Gastrocnemius medialis (tissue), 4 donors: ENCODE data around the gene OLFML2B. TPM values are rescaled to one million over a fixed set of nuclear protein-coding genes. Genes with fewer than 3 reads are reported as not detected.

Source experiments
- ATAC-seq, 2 donors: fragments of 150-250 bp; one replicate each; pipeline ENCODE4 v1.9.1; 2016
- DNase-seq, 2 donors: peaks; one replicate each; pipeline ENCODE4 v3.0.0-alpha.2; 2019
- H3K27ac ChIP-seq, 4 donors: fragments of 200-600 bp; sonication (generic); 1 replicate in 1 of 4; 2 replicates in 3 of 4; pipeline ENCODE4 v1.5.1; 2016 to 2018; ENCODE audit warnings: mild to moderate bottlenecking in 2 of 4, moderate library complexity in 1 of 4
- H3K27me3 ChIP-seq, 3 donors: fragments of 200-600 bp; sonication (generic) in 2 of 3; 1 replicate in 1 of 3; 2 replicates in 2 of 3; pipeline versions ENCODE4 v1.5.1 to v1.6.0; 2016 to 2019; ENCODE audit warnings: mild to moderate bottlenecking in 1 of 3, moderate library complexity in 1 of 3
- H3K36me3 ChIP-seq, 2 donors: fragments of 200-600 bp; sonication (generic) in 1 of 2; one replicate each; pipeline ENCODE4 v1.5.1; 2017 to 2018
- H3K4me1 ChIP-seq, 2 donors: fragments of 200-600 bp; sonication (generic) in 1 of 2; one replicate each; pipeline ENCODE4 v1.5.1; 2016 to 2017; ENCODE audit warnings: mild to moderate bottlenecking in 2 of 2
- H3K4me3 ChIP-seq, 4 donors: fragments of 200-600 bp; sonication (generic) in 3 of 4; 1 replicate in 1 of 4; 2 replicates in 3 of 4; pipeline ENCODE4 v1.5.1; 2016 to 2019; ENCODE audit warnings: mild to moderate bottlenecking in 2 of 4
- H3K9me3 ChIP-seq, 3 donors: fragments of 200-600 bp; sonication (generic) in 2 of 3; 1 replicate in 1 of 3; 2 replicates in 2 of 3; pipeline ENCODE4 v1.5.1; 2016 to 2019
- POLR2A ChIP-seq, 2 donors: fragments of 450-650 bp; IDR thresholded peaks; one replicate each; pipeline ENCODE4 v1.6.1; 2017; ENCODE audit warnings: antibody characterized with exemption in 2 of 2, mild to moderate bottlenecking in 2 of 2, moderate library complexity in 2 of 2
- in situ Hi-C, 4 donors: fragments of 200-750 bp; cut with MboI; loops; one replicate each; pipeline versions ENCODE4 v1.15.0 to v1.8.0; 2017; ENCODE audit warnings: low sequenced_read_pairs in 4 of 4
- intact Hi-C: fragments of 100-400 bp; cut with DNase I; formaldehyde crosslinking; loops from one replicate; pipeline ENCODE4 v1.15.1; 2023; ENCODE audit warnings: low total_unique reads
- total RNA-seq, 4 donors: library from RNA; depleted of rRNA; stranded (reverse); fragments of >200 nt; gene quantifications; one replicate each; pipeline versions ENCODE4 v1.1.0 to v1.2.3, GENCODE V29; 2016
- TF ChIP-seq, protein P1 (sequence below), 5 experiments: fragments of 450-650 bp in 3 of 5; fragments of 200-600 bp in 2 of 5; sonication (generic) in 2 of 5; IDR thresholded peaks in 4 of 5; conservative IDR thresholded peaks in 1 of 5; 1 replicate in 4 of 5; 2 replicates in 1 of 5; pipeline ENCODE4 v1.5.1; 2016 to 2019; ENCODE audit warnings: antibody characterized with exemption in 5 of 5, mild to moderate bottlenecking in 3 of 5, moderate library complexity in 3 of 5

OLFML2B gene
- total RNA-seq, 4 donors from 2014 or later = 0.68 to 6.6 (median 2.7) TPM

DNA sequence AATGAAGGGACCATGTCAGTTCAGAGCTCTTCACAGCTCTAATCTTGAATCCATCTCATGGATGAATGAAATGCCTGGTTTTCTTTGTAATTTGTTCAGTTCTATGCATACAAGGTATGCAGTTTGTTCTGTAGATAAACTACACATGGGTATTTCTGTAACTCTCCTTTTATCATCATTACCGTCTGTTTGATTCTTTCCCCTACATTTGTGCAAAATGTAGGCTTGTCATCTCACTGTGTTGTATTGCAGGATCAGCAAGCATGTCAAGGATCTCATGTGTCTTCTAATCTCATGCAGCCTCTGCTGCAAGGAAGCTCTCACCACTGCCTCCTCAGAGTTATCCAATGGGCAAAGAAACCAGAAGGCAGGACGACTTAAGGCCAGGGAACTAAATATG is 79.3 kb downstream of the OLFML2B start:
- no peaks in the 10 kb centered on the region for H3K36me3 ChIP-seq
- no peak for DNase-seq
- no peaks in the 10 kb centered on the region for H3K9me3 ChIP-seq
- no peak overlapping the region for H3K4me3 ChIP-seq
- ATAC-seq = no peak
- TF ChIP-seq POLR2A (IDR thresholded peaks at IDR 0.05) = no peak
- TF ChIP-seq, protein P1, sequence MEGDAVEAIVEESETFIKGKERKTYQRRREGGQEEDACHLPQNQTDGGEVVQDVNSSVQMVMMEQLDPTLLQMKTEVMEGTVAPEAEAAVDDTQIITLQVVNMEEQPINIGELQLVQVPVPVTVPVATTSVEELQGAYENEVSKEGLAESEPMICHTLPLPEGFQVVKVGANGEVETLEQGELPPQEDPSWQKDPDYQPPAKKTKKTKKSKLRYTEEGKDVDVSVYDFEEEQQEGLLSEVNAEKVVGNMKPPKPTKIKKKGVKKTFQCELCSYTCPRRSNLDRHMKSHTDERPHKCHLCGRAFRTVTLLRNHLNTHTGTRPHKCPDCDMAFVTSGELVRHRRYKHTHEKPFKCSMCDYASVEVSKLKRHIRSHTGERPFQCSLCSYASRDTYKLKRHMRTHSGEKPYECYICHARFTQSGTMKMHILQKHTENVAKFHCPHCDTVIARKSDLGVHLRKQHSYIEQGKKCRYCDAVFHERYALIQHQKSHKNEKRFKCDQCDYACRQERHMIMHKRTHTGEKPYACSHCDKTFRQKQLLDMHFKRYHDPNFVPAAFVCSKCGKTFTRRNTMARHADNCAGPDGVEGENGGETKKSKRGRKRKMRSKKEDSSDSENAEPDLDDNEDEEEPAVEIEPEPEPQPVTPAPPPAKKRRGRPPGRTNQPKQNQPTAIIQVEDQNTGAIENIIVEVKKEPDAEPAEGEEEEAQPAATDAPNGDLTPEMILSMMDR (IDR thresholded peaks at IDR 0.05 in 4 of 5, conservative IDR thresholded peaks at IDR 0.05 in 1 of 5) = no peak
- in situ Hi-C loops (no loop called here), intact Hi-C loops (loop anchor here (10.0 kb wide), 1 partner anchor 60 kb away; no protein-coding TSS in a partner anchor)
- H3K27ac ChIP-seq = no peak overlapping the region
- H3K4me1 ChIP-seq = peaks cover 14% of the 10 kb centered on the region in 2 donors
- no peaks in the 10 kb centered on the region for H3K27me3 ChIP-seq

DNA sequence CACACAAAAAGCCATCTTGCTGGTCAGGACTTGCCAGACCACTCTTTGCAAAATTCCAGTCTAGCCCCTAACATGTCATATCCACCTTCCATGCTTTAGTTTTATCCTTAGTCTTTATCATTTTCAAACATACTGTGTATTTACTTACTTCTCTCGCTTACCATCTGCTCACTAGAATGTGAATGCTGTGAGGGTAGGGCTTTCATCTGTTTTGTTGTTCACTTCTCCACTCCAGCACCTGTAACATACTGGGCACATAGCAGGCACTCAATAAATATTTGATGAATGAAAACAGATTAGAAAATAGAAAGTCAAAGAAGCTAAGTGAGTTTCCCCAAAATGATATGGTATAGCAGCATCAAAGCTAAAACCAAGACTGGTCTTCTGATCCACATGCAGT is 79.9 kb downstream of the OLFML2B start:
- ATAC-seq (no peak), DNase-seq (no peak)
- Histone ChIP-seq H3K4me1 (peaks cover 7 to 8% of the 10 kb centered on the region in 2 donors), H3K36me3 (no peaks in the 10 kb centered on the region), H3K27me3 (no peaks in the 10 kb centered on the region), H3K9me3 (no peaks in the 10 kb centered on the region), H3K4me3 (no peak overlapping the region), H3K27ac (no peak overlapping the region)
- intact Hi-C loops (loop anchor here (10.0 kb wide), 1 partner anchor 59 kb away; no protein-coding TSS in a partner anchor), in situ Hi-C loops (no loop called here)
- no peak for TF ChIP-seq POLR2A (IDR thresholded peaks at IDR 0.05)
- TF ChIP-seq, protein P1 (IDR thresholded peaks at IDR 0.05 in 4 of 5, conservative IDR thresholded peaks at IDR 0.05 in 1 of 5) = no peak

DNA sequence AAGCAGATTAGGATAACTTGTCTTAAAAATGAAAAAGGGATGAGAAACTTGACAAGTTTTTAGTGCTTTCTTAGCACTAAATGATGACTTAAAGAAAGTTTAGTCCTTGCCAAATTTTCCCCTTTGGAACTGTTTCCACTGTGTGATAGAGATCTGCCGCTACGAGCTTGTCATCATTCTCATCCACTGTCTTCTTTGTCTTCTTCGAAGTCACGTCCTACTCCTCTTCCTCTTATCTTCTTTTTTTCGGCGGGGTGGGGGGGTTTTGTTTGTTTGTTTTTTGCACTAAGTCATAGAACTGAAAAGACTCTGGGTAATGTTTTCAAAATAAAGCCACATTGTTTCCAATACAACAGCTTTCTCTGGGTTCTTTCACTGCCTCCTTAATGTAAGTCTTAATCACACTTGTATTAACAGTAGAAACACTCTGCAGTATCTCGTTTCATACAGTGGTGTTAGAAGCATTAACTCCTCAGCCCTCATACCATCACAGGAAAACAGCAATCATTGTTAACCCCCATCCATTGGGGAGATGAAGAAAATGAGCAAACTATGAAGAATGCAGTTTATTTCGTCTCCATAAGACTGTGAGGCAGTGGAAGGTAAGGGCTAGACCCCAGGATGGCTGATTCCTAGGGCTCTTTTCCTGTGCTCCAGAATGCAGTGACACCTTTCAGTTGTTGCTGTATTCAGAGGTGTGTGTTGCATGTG is 81.8 kb downstream of the OLFML2B start:
- intact Hi-C loops (loop anchor here (10.0 kb wide), 1 partner anchor 57 kb away; no protein-coding TSS in a partner anchor), in situ Hi-C loops (no loop called here)
- Histone ChIP-seq H3K27ac (no peak overlapping the region), H3K4me3 (no peak overlapping the region), H3K4me1 (no peaks in the 10 kb centered on the region), H3K9me3 (no peaks in the 10 kb centered on the region), H3K27me3 (no peaks in the 10 kb centered on the region), H3K36me3 (no peaks in the 10 kb centered on the region)
- no peak for TF ChIP-seq POLR2A (IDR thresholded peaks at IDR 0.05)
- TF ChIP-seq, protein P1 (IDR thresholded peaks at IDR 0.05 in 4 of 5, conservative IDR thresholded peaks at IDR 0.05 in 1 of 5) = no peak
- DNase-seq (no peak), ATAC-seq (no peak)

DNA sequence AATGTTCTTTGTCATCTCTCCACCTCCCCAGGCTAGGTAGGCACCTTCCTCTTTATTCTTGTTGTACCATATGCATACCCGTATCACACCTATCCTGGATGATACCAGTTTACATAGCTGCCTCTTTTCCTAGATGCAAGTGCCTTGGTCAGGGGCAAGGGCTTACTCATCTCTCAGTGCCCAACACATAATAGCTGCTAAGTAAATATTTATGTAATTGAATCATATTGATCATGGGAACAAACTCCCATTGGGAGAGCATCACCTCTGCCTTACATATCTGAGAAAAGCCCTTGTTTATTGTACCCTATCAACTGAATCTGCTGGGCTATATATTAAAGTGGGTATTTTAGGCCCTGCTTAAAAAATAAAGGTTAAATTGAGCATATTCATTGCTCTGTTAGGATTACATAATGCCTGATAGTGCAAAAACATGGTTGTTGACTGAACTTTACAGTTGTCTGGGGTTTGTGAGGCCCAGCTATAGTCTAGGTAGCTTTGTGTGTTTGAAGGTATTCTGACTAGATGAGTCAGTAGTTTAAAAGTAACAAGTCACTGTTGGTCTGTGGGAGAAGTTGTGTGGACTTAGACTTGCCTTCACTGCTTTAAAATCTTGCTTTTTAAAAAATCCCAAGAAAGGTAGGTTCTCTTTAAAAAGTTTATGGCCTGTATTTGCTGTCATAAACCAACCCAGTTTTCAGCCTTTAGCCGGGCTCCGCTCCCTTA is 82.6 kb downstream of the OLFML2B start:
- no peak overlapping the region for H3K4me3 ChIP-seq
- TF ChIP-seq, protein P1 (IDR thresholded peaks at IDR 0.05 in 4 of 5, conservative IDR thresholded peaks at IDR 0.05 in 1 of 5) = no peak
- no peak for TF ChIP-seq POLR2A (IDR thresholded peaks at IDR 0.05)
- no peaks in the 10 kb centered on the region for H3K27me3 ChIP-seq
- no peak overlapping the region for H3K27ac ChIP-seq
- intact Hi-C loops (loop anchor here (10.0 kb wide), 1 partner anchor 56 kb away; no protein-coding TSS in a partner anchor), in situ Hi-C loops (no loop called here)
- H3K4me1 ChIP-seq = no peaks in the 10 kb centered on the region
- H3K9me3 ChIP-seq = no peaks in the 10 kb centered on the region
- DNase-seq (no peak), ATAC-seq (no peak)
- H3K36me3 ChIP-seq = no peaks in the 10 kb centered on the region
